Hematopoietic multipotent progenitor cell treated with erythropoietin and hydrocortisone succinate and interleukin-3 and kit ligand, for 8 days (in vitro differentiated cells): ENCODE results near the gene DES.

ENCODE experiments used
- DNase-seq: peaks from one replicate; pipeline ENCODE4 v3.0.0-alpha.2; 2015

Gene DES

DNA sequence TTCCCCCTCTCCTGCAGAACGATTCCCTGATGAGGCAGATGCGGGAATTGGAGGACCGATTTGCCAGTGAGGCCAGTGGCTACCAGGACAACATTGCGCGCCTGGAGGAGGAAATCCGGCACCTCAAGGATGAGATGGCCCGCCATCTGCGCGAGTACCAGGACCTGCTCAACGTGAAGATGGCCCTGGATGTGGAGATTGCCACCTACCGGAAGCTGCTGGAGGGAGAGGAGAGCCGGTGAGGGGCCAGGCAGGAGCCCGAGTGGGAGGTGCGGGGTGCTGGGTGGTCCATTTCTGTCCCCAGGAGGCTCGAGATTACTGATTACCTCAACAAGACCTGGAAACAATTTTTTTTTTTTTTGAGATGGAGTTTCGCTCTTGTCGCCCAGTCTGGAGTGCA lies 3.1 kb downstream of the DES start:
- DNase-seq = no peak

DNA sequence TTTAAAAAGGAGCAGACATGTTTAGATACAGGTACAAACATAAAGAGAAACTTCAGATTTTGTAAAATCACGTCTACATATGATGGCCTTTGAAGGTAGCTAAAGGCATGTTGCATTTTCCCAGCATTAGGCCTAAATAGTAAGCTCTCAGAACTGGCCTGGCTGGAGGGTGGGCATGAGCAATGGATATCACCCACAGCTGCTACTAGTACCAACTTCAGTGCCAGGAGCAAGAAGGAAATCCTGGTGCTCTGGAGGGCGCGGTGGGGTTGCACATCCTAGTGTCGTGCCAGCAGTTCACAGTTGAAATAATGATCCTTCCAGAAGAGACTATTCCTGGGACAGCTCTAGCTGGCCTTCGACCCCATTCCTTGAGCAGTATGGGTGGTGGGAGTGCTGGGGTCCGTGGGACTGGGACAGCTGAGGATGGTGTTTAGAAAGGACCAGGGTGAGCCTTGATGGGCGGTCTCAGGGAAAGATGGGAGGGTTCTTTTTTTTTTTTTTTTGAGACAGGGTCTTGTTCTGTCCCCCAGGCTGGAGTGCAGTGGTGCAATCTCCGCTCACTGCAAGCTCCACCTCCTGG lies 4.9 kb downstream of the DES start:
- no peak for DNase-seq

DNA sequence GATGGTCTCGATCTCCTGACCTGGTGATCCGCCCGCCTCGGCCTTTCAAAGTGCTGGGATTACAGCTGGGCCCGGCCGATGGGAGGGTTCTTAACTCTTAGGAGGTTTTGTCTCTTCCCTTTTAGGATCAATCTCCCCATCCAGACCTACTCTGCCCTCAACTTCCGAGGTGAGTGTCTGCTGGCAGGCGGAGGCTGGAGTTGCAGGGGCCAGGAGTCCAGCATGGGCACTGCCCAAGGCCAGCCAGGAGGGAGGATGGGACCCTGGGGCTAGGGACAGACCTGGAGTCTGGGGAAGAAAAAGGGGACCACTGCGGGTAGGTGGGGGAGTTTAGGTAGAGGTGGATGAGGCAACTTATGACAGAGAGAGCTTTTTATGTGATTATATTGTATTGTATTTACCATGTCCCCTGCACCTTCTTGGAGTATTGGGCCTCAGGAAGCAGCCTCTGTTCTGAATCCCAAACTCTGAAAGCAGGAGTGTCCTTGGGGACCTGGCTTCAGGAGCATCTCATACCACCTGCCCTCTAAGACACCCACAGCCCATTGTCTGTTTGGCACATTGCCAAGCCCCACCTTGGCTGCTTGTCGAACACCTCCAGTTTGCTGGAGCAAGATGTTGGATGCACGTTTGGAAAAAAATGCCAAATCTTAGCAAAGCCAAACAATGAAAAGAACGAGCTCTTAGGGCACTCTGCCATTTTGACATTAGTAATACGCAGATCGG lies 5.6 kb downstream of the DES start:
- no peak for DNase-seq

DNA sequence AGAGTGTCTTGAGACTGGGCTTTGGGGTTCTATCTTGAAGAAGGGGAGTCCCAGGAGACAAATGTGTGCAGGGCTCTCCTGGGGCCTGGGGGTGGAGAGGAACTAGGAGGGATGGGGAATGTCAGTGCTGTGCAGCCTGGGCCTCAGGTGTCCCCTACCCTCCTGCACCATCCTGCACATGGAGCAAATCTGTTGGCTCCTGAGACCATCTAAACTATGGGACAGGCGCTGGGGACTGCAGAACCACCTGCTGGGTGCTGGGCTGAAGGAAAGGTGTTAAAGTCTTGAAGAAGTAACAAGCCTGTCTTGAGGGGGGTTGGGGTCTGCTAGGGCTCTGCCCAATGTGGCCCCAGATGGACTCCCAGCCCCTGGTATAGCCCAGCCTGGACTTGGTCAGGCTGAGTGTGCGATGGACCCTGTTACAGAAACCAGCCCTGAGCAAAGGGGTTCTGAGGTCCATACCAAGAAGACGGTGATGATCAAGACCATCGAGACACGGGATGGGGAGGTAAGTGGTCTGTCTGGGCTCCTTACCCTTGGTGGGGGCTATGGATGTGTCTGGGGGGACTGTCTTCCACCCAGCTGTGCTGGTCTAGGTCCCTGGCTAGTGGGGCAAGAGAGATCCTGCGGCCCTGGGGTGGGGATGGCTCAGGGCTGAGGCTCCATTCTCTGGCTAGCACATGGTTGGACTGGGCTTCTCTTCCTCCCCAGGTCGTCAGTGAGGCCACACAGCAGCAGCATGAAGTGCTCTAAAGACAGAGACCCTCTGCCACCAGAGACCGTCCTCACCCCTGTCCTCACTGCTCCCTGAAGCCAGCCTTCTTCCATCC lies 7.3 kb downstream of the DES start:
- no peak for DNase-seq

DNA sequence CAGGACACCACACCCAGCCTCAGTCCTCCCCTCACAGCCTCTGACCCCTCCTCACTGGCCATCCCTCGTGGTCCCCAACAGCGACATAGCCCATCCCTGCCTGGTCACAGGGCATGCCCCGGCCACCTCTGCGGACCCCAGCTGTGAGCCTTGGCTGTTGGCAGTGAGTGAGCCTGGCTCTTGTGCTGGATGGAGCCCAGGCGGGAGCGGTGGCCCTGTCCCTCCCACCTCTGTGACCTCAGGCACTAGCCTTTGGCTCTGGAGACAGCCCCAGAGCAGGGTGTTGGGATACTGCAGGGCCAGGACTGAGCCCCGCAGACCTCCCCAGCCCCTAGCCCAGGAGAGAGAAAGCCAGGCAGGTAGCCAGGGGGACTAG lies 7.9 kb downstream of the DES start:
- DNase-seq = no peak

DNA sequence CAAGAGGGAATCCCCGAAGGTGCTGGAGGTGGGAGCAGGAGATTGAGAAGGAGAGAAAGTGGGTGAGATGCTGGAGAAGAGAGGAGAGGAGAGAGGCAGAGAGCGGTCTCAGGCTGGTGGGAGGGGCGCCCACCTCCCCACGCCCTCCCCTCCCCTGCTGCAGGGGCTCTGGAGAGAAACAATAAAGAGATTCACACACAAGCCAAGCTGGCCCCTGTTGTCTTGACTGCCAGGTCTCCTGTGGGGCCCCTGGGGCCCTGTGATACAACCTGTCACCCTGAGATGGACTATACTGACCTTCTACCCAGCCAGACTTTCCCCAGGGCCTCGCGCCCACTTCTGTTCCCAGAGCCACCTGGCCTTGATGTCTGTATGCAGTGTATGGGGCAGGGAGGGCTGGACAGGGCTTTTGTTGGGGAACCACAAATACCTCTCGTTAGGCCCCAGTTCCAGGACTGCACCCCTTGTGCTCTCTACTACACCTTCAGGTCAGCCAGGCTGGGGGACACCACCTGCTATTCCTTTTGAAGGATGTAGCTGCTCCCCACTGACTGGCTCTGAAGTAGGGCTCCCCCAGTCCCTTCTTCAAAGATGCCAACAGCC lies 8.5 kb downstream of the DES start:
- DNase-seq = no peak

DNA sequence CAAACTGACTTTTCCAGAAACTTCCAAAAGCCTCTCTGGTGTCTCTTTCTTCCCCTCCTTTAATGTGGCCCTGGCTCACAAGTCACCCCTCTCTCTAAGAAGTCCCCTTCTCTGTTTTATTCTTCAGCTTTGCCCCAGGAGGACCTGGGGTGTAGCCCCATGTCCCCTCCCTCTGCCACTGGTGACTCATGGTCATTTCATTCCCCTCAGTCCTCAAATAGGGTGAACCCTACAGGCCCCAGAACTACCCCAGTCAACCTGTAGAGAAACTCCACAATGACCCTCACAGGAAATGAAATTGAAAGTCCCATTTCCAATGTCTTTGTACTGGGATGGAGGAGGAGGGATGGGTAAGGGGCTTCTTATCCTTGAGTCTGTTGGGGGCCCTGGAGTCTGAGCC lies 10.3 kb downstream of the DES start:
- DNase-seq = no peak

DNA sequence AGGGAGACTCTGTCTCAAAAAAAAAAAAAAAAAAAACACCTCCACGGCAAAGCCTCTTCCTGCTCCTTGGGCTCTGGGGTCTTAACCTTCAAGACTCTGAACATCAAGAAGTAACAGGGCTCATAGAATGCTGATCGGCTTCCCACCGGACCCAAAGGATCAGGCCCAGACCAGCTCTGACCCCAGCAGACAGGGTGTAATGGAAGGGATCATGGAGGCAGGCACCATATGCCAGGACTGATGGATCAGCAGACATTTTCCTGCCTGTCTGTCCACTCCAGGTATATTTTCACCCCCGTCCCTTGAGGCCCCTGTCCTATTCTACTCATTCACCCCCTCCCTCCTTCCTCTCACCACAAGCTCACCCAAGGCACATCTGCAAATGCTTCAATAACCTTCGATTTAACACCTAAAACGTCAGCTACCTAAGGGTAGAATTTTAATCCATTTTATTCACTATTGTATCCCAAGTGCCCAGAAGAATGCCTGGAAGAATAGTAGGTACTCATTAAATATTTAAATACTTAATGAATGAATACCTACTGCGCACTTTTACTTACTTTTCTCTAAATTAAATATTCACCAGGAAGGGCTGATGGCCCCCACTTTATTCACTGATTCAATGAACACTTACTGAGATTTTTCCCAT lies 11.9 kb downstream of the DES start:
- DNase-seq = no peak

DNA sequence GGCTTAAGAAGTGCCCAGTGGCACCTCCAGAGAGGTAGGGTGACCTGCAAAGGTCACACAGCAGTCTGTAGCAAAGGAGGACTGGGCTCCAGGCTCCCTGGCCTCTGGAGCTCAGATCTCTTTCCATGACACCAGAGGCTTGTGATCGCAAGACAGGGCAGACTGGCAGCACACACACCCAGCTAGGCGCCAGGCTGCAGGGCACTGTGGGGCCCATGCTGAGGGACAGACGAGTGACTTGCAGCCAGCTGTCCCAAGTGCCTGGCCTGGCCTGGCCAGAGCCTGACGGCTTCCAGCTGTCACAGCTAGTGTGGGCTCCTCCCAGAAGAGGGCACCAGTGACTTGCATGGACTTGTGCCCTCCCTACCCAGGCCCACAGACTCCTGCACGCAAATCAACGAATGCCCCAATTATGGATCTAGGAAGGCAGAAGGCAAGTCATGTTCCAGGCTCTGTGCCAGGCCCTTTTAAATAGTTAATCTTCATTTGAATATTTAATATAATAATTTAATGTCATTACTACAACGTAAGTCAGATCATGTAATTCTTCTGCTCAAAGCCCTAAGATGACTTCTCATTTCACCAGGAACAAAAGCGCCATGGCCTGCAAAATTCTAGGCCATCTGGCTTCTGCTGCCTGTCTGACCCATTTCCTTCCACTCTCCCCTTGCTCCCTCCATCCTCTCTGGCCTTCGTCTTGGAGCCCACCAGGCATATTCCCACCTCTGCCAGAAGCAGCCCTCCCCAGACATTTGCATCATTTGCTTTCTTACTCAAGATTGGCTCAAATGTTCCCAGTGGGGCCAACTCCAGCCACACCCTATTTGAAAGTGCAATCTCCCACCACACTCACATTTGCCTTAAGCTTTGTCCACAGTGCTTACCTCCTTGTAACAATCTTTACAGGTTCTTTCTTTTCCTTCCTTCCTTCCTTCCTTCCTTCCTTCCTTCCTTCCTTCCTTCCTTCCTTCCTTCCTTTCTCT lies 12.7 kb downstream of the DES start:
- DNase-seq = peak; percentile 25

DNA sequence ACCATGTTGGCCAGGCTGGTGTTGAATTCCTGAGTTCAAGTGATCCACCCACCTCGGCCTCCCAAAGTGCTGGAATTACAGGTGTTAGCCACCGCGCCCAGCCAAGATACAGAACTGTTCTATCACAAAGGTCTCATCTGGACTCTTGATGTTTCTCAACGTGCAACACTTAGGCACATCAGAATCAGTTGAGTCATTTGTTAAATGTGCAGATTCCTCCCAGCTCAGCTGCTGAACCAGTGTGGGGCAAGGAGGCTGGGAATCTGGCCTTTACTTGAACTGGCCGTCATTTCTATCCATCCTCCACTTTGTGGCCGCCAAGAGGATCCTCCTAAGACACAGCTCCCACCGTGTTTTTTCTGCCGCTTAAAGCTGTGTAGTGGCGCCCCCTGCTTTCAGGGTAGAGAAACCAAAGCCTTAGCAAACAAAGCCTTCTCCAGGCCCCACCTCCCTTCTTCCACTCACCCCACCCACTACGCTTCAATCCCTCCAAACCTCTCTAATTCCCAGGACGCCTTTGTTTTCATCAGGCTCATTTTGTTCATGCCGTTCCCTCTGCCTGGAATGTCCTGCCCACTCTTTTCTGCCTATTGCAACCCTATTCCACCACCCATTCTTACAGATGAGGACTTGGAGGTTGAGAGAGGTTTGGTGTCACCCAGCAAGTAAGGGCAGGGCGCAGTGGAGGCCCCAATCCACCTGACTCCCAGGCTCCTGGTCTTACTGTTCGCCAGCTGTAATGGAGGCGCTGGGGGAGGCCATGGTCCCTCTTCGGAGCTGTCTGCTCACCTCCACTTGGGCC lies 15.7 kb downstream of the DES start:
- peak; percentile 75 for DNase-seq

DNA sequence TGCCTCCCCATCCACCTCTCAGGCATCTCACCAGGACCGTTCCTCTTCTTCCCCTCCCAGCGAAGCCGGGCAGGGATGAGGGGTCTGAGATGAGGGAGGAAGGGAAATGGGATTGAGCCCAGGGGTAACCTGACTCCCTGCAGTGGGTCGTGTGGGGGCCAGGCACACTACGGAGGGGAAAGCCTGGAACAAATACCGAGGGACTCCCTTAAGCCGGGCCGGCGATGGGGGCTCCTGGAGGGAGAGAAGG lies 16.2 kb downstream of the DES start:
- no peak for DNase-seq

DNA sequence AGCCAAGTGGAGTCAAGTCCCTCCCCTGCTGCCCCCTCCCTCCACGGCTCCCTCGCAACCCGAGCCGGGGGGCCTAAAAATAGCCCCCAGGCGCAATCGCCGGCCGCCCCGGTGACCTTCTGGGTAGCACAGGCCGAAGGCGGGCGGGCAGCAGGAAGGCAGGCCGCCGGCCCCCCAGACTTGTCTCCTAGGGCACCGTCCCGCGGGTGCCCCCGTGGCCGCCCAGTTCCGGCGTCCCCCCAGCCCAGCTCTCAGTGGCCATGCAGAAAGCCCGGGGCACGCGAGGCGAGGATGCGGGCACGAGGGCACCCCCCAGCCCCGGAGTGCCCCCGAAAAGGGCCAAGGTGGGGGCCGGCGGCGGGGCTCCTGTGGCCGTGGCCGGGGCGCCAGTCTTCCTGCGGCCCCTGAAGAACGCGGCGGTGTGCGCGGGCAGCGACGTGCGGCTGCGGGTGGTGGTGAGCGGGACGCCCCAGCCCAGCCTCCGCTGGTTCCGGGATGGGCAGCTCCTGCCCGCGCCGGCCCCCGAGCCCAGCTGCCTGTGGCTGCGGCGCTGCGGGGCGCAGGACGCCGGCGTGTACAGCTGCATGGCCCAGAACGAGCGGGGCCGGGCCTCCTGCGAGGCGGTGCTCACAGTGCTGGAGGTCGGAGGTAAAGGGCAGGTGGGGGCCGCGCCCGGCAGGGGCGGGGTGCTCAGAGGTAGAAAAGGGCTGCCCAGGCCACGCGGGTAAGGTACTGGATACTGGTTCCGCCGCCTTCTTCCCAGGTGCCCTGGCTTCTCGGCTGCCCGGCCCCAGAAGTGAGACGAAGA lies 16.7 kb downstream of the DES start, which contains the start of gene SPEG:
TSS of gene SPEG (plus strand) at position 126 of the 808 bp plus-strand sequence. CDS start at position 261, 135 bp downstream.
- no peak for DNase-seq

DNA sequence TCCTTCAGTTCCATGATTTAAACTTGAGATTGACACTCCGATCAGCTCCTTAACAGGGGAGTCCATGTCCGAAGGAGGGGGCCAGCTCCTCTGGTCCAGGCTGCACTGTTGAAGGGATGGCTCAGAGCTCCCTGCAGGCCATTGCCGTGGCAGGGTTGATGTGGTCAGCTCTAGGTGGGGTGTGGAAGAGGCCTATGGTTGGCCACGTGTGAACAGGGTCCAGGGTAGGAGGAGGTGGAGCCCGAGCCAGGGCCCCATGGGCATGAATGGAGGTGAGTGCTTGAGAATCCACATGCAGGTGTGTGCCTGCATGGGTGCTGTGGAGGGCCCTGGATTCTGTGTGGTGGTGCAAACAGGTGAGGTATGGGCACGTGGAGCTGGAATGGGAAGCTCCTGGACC lies 17.5 kb downstream of the DES start:
- no peak for DNase-seq

DNA sequence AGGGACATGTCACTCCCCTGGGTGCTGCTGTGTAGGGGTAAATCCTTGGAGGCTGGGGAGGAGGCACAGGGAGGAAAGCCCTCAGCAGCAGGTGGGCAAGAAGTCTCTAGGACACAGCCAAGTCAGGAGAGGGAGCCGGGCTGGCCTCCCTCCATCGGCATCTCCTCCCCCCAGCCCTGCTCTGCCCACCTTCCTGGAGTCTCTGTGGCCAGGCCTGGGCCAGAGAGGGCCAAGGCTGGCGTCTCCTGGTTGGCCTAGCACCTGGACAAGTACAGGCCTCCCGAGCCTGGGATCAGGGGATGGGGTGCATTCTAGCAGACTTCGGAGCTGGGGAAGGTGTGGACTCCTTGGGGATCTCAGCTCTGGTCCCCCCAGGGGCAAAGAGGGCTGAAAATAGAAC lies 18.3 kb downstream of the DES start:
- no peak for DNase-seq

DNA sequence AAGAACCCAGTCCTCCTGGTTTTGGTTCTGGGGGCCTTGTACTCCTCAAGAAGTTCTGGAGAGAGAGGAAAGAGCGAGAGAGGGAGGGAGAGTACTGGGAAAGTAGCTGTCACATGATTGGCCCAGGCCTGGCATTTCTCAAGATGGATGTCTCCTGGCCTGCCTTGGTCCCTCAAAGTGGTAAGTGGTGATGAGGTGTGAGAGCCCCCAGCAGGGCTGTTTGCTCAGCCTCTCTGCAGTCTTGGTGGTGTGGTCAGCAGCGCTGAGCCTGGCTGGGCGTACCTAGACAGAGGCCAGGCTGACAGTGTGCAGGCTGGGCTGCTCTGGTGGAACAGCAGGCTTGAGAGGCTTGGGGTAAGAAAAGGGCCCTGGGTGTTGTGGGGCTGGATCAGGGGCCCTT lies 19.0 kb downstream of the DES start:
- no peak for DNase-seq

DNA sequence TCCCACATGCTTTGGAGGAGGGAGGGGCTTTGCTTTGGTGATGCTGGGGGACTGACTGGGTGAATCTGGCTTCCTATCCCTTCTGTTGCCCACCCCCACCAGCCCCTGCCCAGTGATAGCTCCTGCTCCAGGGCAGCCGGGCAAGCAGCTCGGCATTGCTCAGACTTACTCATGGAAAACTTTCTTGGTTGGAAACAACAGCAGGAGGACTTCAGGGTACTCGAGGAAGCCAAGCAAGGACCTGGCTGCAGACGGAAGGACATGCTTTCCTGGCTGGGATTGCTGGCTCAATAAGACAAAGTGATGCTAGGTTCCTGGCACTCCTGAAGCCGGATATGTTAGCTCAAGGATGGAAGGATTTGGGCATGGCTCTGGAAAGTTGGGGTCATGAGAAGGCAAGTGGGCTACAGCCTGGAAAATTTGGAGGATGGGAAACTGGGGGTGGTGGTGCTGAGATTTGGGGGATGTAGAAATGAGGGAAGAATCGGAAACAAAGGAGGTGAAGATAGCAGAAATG lies 19.6 kb downstream of the DES start:
- DNase-seq = no peak

DNA sequence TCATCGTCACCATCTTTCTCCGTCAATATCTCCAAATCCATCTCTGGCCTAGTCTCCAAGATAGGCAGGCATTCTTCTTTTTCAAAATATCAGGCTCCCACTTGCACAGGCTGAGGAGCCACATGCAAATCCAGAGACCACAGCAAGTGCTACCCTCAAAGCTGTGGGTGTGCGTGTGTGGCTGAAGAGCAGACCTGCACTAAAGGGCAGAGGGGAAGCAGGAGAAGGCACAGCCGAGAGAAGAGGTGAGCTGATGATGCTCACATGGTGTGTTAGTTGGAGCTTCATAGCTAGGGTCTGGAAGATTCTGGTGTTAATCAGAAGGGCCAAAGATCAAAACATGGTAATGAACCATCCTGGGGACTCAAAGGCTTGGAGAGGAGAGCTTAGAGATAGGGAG lies 20.3 kb downstream of the DES start:
- DNase-seq = no peak

DNA sequence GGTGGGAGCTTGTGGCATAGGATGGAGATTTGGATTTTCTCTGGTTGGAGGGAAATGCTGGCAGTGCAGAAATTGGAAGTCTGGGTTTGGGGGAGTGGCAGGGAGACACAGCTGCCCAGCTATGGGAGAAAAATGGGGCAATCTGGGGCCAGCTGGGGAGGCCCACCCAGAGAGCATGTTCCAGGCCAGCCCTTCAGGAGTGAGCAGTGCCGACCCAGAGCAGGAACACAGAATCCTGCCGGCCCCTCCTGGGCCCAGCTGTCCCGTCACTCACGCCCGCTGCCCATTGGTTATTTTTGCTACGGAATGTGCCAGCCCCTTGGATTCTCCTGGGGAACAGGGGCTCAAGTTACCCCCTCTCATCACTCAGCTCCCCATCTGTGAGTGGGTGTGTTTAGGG lies 21.3 kb downstream of the DES start:
- DNase-seq = no peak

DNA sequence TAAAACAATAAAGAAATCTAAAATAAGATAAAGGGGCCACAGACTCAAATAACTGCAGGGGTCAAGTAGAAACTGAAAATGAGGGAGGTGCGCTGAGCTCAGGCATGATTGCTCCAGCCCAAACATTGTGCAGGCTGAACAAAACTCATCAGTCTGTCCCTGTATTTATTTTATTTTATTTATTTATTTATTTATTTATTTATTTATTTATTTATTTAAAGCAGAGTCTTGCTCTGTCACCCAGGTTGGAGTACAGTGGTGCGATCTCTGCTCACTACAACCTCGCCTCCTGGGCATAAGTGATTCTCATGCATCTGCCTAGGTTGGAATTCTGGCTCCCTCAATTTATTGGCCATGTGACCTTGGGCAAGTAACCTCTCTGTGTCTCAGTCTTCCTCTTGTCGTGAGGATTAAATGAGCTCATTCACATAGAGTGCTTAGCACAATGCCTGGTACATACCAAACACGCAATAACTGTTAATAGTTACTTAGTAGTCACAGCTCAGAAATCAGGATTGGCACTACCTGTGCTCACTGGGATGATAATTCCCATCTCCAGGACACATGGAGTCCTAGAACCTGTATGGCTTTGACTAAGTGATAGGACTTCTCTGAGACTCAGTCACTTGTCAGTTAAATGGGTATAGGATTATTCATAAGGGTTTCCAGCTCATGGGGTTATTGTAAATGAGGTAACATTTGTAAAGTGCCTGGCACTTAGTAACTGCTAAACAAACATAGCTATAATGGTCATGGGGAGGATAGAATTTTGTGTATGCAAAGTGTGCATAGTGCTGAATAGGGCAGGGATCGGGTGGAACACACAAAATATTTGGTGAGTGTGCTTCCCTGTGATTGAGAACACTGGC lies 22.4 kb downstream of the DES start:
- DNase-seq = no peak
